GM19328 (cell line): ENCODE results near the gene REX1BD.
"Not testable (repeated sequence)": the region's sequence is repeated elsewhere in the genome, so short reads cannot be mapped to it uniquely, and the experiment has no call there.

ENCODE experiments used
- ATAC-seq: cut with Tn5 transposase; IDR thresholded peaks from one replicate; pipeline ENCODE4 v1.9.1; 2021; ENCODE audit warnings: mild to moderate bottlenecking, moderate library complexity; ENCODE audit not compliant: unreplicated experiment

REX1BD gene

GRCh38 chr19:18576383-18576782 is 12.2 kb upstream of the REX1BD start:
- no peak for ATAC-seq

- ATAC-seq = no peak
Measured at GRCh38 chr19:18577365-18577914, 11.2 kb upstream of the REX1BD start.

DNA sequence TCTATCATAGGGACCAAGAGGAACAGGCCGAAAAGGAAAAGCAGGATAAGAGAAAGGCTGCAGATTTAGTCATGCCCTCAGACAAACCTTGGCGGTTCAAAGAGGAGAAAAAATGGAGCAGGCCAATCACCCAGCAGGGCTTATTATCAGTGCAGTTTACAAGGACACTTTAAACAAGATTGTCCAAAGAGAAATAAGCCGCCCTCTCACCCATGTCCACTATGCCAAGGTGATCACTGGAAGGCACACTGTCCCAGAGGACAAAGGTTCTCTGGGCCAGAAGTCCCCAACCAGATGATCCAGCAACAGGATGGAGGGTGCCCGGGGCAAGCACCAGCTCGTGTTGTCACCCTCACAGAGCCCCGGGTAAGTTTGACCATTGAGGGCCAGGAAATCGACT is 8.3 kb upstream of the REX1BD start:
- no peak for ATAC-seq

- no peak for ATAC-seq
Measured at GRCh38 chr19:18586306-18586705, 2.3 kb upstream of the REX1BD start.

DNA sequence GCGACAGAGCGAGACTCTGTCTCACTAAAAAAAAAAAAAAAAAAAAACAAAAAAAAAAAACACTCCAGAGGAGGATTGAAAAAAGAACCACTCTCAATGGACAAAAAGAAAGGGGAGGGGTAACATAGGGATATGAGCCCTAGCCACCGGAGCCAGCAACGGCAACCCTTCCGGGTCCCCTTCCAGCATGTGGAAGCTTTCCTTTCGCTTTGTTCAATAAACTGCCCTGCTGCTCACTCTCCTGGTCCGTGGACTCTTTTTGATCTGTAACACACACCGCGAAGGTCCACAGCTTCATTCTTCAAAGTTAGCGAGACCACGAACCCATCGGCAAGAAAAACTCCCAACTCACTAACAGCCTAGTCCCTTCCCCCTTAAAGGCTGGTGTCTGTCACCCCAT is 1.0 kb upstream of the REX1BD start:
- ATAC-seq = no peak

GRCh38 chr19:18587962-18588610 is 512 bp upstream of the REX1BD start:
- no peak for ATAC-seq

GRCh38 chr19:18589380-18590272 is 1.0 kb downstream of the REX1BD start:
- ATAC-seq = peak; percentile 25

- no peak for ATAC-seq
Measured at GRCh38 chr19:18590273-18591272, 2.0 kb downstream of the REX1BD start.

- ATAC-seq = no peak
Measured at GRCh38 chr19:18591735-18592385, 3.3 kb downstream of the REX1BD start.

DNA sequence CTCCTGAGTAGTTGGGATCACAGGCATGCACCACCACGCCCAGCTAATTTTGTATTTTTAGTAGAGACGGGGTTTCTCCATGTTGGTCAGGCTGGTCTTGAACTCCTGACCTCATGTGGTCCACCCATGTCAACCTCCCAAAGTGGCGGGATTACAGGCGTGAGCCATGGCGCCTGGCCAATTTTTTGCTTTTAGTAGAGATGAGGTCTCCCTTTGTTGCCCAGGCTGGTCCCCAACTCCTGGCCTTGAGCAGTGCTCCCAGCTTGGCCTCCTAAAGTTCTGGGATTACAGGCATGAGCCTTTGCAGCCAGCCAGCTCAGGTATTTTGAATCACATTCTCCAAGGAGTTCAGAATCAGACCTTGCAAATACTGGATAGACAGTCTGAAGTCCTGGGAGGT is 4.1 kb downstream of the REX1BD start:
- ATAC-seq = not testable (repeated sequence)

- ATAC-seq = no peak
Measured at GRCh38 chr19:18593367-18594095, 4.9 kb downstream of the REX1BD start.

- no peak for ATAC-seq
Measured at GRCh38 chr19:18594096-18594823, 5.7 kb downstream of the REX1BD start.

DNA sequence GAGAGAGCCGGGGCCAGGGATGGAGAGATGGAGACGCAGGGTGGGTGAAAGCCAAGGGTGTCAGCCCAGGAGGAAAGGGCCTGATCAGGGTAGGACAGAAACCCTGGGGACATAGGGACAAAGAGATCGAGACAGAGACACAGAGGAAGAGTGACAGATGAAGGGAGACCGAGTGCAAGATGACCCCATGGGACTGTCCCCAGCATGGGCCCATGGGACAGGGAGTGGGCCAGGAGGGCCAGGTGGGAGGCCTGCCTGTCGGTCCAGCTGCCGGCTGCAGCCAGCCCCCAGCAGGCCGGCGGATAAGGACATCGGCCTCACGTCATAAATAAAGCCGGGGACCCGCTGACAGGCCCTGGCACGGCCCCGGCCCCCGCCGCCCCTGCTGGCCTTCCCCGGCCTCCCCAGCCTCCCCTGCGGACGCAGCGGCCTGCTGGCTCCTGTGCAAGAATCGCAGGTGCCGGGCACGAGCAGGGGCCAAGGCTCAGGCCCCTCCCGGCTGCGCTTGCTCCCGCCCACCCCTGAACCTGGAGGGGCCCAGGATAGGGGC is 6.3 kb downstream of the REX1BD start:
- no peak for ATAC-seq

DNA sequence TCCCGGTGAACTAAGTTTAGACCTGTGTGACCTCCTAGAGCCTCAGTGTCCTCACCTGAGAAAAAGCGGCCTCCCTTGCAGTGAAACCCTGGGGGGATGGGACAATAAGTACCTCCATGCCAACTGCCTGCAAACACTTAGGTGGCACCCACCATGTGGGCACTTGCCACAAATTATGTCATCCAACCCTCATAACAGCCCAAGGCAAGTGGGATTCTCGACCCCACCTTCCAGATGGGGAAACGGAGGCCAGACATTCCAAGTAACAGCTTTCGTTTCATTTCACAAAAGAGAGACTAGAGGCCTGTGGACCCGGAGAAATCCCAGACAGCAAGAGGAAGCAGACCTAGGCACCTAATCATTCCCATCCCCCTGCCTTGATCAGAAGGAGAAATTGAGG is 6.9 kb downstream of the REX1BD start:
- no peak for ATAC-seq

GRCh38 chr19:18596752-18597157 is 8.2 kb downstream of the REX1BD start:
- no peak for ATAC-seq

DNA sequence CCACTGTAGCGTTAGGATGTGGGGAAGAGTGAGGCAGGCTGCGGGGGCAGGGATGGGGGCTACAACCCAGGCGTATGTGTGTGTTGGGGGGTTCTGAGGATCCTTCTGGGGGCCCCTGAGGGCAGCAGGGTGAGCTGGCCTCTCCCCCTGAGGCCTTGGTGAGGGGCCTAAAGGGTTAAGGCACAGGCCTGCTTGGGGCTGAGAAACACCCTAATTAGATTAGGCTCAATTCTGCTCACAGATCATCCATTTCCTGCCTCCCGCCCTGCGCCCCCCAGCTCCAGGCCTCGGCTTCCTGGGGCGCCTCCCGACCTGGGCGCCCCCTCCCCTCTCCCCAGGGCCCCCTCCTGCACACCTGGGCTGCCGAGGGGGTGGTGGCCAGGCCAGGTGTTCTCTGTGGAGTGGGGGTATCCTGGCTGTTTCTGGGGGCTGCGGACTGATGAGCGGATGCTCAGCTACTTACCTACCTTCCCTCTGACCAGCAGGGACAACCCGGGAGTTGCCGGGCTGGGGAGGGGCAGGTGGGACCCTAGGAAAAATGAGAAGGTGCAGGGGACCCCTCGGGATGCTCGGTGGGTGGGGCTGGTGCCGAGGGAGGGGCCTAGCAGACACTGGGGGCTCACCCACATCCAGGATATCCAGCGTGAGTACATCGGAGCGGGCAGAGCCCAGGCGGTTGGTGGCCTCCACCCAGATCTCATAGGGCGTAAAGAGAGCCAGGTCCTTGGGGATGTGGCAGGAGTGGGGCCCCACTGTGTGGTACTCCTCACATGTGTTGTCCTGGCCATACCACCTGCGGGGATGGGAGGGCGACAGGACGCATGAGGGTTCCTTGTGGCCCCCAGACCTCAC is 9.4 kb downstream of the REX1BD start:
- ATAC-seq = no peak

GRCh38 chr19:18599485-18599884 is 10.9 kb downstream of the REX1BD start:
- ATAC-seq = no peak
